ENCODE results near the gene MTURN.
A peak's percentile ranks its signal among the peaks of the same experiment; 100 is the strongest.

MTURN gene

GRCh38 chr7:30133736-30134610 is 813 bp upstream of the MTURN start:
- no peak for DNase-seq (ENCODE audit: low read depth, low spot score)
- H3K4me3 ChIP-seq (ENCODE audit: low read length): peak overlapping the region; percentile 70

GRCh38 chr7:30135301-30136116 is 723 bp downstream of the MTURN start:
- H3K4me3 ChIP-seq (ENCODE audit: low read length): peak overlapping the region; percentile 70
- DNase-seq (ENCODE audit: low read depth, low spot score): no peak

GRCh38 chr7:30136117-30136731 is 1.4 kb downstream of the MTURN start:
- H3K4me3 ChIP-seq (ENCODE audit: low read length): no peak overlapping the region
- no peak for DNase-seq (ENCODE audit: low read depth, low spot score)

GRCh38 chr7:30136743-30137485 is 2.1 kb downstream of the MTURN start:
- H3K4me3 ChIP-seq (ENCODE audit: low read length): no peak overlapping the region

GRCh38 chr7:30139836-30140384 is 5.1 kb downstream of the MTURN start:
- DNase-seq (ENCODE audit: low read depth, low spot score): no peak
- no peak overlapping the region for H3K4me3 ChIP-seq (ENCODE audit: low read length)

More at GRCh38 chr7:30136743-30137485, 2.1 kb downstream of the MTURN start:
- DNase-seq (ENCODE audit: low read depth, low spot score): no peak

- H3K4me3 ChIP-seq (ENCODE audit: low read length): no peak overlapping the region
- DNase-seq (ENCODE audit: low read depth, low spot score): no peak
These were observed 5.7 kb downstream of the MTURN start for GRCh38 chr7:30140456-30140855.

- H3K4me3 ChIP-seq (ENCODE audit: low read length): no peak overlapping the region
- DNase-seq (ENCODE audit: low read depth, low spot score): no peak
These were observed 7.9 kb downstream of the MTURN start for GRCh38 chr7:30142710-30143109.

- DNase-seq (ENCODE audit: low read depth, low spot score): peak; percentile 95
- H3K4me3 ChIP-seq (ENCODE audit: low read length): no peak overlapping the region
These were observed 9.0 kb downstream of the MTURN start for GRCh38 chr7:30143748-30144251.

GRCh38 chr7:30144657-30145306 is 10.0 kb downstream of the MTURN start:
- no peak overlapping the region for H3K4me3 ChIP-seq (ENCODE audit: low read length)
- peak; percentile 76 for DNase-seq (ENCODE audit: low read depth, low spot score)

- H3K4me3 ChIP-seq (ENCODE audit: low read length): no peak overlapping the region
- DNase-seq (ENCODE audit: low read depth, low spot score): no peak
These were observed 10.7 kb downstream of the MTURN start for GRCh38 chr7:30145426-30145970.

- peak; percentile 77 for DNase-seq (ENCODE audit: low read depth, low spot score)
- H3K4me3 ChIP-seq (ENCODE audit: low read length): no peak overlapping the region
These were observed 11.4 kb downstream of the MTURN start for GRCh38 chr7:30146127-30146612.

GRCh38 chr7:30147223-30147622 is 12.4 kb downstream of the MTURN start:
- peak; percentile 84 for DNase-seq (ENCODE audit: low read depth, low spot score)
- H3K4me3 ChIP-seq (ENCODE audit: low read length): no peak overlapping the region

- no peak overlapping the region for H3K4me3 ChIP-seq (ENCODE audit: low read length)
- DNase-seq (ENCODE audit: low read depth, low spot score): no peak
These were observed 13.0 kb downstream of the MTURN start for GRCh38 chr7:30147785-30148184.

- peak overlapping the region; percentile 49 for H3K4me3 ChIP-seq (ENCODE audit: low read length)
- DNase-seq (ENCODE audit: low read depth, low spot score): no peak
These were observed 13.6 kb downstream of the MTURN start for GRCh38 chr7:30148426-30148825.

GRCh38 chr7:30148951-30149459 is 14.2 kb downstream of the MTURN start:
- DNase-seq (ENCODE audit: low read depth, low spot score): peak; percentile 85
- peak overlapping the region; percentile 49 for H3K4me3 ChIP-seq (ENCODE audit: low read length)

GRCh38 chr7:30149640-30150272 is 15.0 kb downstream of the MTURN start:
- no peak for DNase-seq (ENCODE audit: low read depth, low spot score)
- H3K4me3 ChIP-seq (ENCODE audit: low read length): peak overlapping the region; percentile 49

- H3K4me3 ChIP-seq (ENCODE audit: low read length): no peak overlapping the region
- no peak for DNase-seq (ENCODE audit: low read depth, low spot score)
These were observed 15.9 kb downstream of the MTURN start for GRCh38 chr7:30150711-30151110.

Data from Jurkat, Clone E6-1 (cell line).